HFF-Myc (cell line): Measurements from ENCODE around the gene KYAT1.
A peak's percentile ranks its signal among the peaks of the same experiment; 100 is the strongest.

ENCODE experiments used
- DNase-seq: peaks from one replicate; pipeline ENCODE4 v3.0.0-alpha.2; 2011; ENCODE audit warnings: low read depth; ENCODE audit errors: extremely low read depth
- H3K4me3 ChIP-seq: replicated peaks from 2 replicates; pipeline ENCODE4 v1.5.1; 2011; ENCODE audit warnings: low read depth, mild to moderate bottlenecking, control low read depth, low read length
- CTCF ChIP-seq: IDR thresholded peaks from 2 replicates; pipeline ENCODE4 v1.5.1; 2012; ENCODE audit warnings: mild to moderate bottlenecking, low read depth, low read length, control low read depth; ENCODE audit errors: missing control alignments

KYAT1 gene

GRCh38 chr9:128893354-128893753 is 11.6 kb upstream of the KYAT1 start:
- H3K4me3 ChIP-seq, result no peak overlapping the region
- no peak for TF ChIP-seq CTCF
- no peak for DNase-seq

- peak; percentile 52 for DNase-seq
- TF ChIP-seq CTCF, result no peak
- 0 out of 2 replicates have a peak overlapping the region, but pooled peaks have one; percentile 4 for H3K4me3 ChIP-seq
Observed at GRCh38 chr9:128892221-128892921, 10.6 kb upstream of the KYAT1 start.

DNA sequence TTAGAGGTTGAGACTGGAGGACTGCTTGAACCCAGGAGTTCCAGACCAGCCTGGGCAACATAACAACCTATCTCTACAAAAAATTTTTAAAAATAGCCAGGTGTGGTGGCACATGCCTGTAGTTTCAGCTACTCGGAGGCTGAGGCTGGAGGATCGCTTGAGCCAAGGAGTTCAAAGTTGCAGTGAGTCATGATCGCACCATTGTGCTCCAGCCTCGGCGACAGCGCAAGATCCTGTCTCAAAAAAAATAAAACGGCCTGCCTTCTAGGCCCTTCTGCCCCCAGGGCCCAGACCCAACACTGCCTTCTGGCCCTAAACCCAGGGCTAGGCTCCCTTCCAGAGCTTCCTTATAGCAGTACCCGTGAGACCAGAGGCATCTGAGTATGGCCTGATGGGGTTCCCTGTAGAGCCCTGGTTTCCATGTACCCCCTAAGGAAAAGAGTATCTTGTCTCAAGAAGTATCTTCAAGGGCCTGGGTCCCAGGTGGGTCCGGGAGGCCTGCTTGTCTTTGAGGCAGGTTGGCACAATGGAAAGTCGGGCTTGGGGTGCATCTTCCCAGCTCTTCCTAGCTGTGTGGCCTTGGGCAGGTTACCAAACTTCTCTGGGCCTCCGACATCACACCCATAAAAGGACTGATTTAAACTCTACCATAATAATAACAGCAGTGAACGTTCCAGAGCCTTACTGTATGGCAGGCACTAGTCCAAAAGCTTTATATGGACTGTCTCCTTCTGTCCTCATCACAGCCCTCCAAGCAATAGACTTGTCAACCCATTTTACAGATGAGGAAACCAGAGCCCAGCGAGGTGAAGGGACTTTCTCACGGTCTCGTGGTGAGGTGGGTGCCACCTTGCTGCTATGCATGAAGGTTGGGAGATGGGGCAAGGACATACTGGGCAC is 9.8 kb upstream of the KYAT1 start:
- no peak for TF ChIP-seq CTCF
- no peak overlapping the region for H3K4me3 ChIP-seq
- DNase-seq, result no peak

GRCh38 chr9:128887914-128888350 is 6.2 kb upstream of the KYAT1 start:
- TF ChIP-seq CTCF, result no peak
- no peak for DNase-seq
- H3K4me3 ChIP-seq, result no peak overlapping the region

- H3K4me3 ChIP-seq, result no peak overlapping the region
- DNase-seq, result no peak
- no peak for TF ChIP-seq CTCF
Observed at GRCh38 chr9:128887049-128887448, 5.3 kb upstream of the KYAT1 start.

DNA sequence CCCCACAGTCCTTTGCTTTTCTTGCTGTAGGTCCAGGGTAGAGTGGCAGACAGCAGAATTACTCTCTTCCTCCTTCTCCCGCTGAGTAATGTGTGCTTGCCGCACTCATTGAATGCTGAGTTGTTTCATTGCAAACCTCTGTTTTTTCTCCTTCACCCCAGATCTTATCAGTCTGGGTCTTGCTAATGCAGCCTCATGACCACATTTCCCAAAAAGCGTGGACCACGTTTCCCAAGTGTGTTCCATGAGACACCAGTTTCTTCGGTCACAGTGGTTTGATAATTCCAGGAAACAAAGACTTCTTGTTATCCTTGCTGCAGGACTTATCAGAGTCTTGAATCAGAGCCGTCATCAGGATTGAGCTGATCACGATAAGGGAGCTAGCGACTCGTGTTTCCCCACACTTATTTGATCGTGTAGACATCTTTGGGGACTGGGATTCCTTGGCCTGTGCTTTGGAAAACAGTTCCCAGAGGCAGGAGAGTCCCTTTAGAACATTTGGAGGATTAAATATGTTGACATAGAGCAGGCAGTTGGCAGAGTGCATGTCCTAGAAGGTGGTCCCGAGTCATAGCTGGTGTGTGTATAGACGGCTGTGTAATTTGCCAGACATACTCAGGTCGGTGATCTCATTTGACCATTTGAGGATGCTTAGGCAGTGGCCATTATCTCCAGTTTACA is 4.6 kb upstream of the KYAT1 start:
- no peak for DNase-seq
- no peak for TF ChIP-seq CTCF
- H3K4me3 ChIP-seq, result no peak overlapping the region
